ENCODE measurements around the gene PADI6. TPM values are rescaled to one million over a fixed set of nuclear protein-coding genes. Genes with fewer than 3 reads are reported as not detected.
"Not testable (repeated sequence)": the region's sequence is repeated elsewhere in the genome, so short reads cannot be mapped to it uniquely, and the experiment has no call there.

PADI6 gene
- total RNA-seq, 1 donor from 2014 or later: not detected

- Mint-ChIP-seq H3K4me3 (no peak overlapping the region), H3K27ac (no peak overlapping the region), H3K27me3 (ENCODE audit: insufficient read depth) (no peaks in the 10 kb centered on the region), H3K4me1 (ENCODE audit: low read depth) (no peaks in the 10 kb centered on the region), H3K36me3 (ENCODE audit: low read depth) (peaks cover 2% of the 10 kb centered on the region), H3K9me3 (no peaks in the 10 kb centered on the region)
- no peak for DNase-seq (ENCODE audit: low spot score)
- intact Hi-C loops (cut with micrococcal nuclease): no loop called here
Measured at GRCh38 chr1:17400725-17401341, 28.8 kb downstream of the PADI6 start.

GRCh38 chr1:17401841-17402240 is 29.8 kb downstream of the PADI6 start:
- Mint-ChIP-seq H3K36me3 (ENCODE audit: low read depth) (peaks cover 4% of the 10 kb centered on the region), H3K27me3 (ENCODE audit: insufficient read depth) (no peaks in the 10 kb centered on the region), H3K4me3 (no peak overlapping the region), H3K9me3 (no peaks in the 10 kb centered on the region), H3K4me1 (ENCODE audit: low read depth) (no peaks in the 10 kb centered on the region), H3K27ac (no peak overlapping the region)
- intact Hi-C loops (cut with micrococcal nuclease): no loop called here
- no peak for DNase-seq (ENCODE audit: low spot score)

GRCh38 chr1:17403081-17403480 is 31.1 kb downstream of the PADI6 start:
- H3K27me3 Mint-ChIP-seq (ENCODE audit: insufficient read depth): no peaks in the 10 kb centered on the region
- H3K27ac Mint-ChIP-seq: no peak overlapping the region
- H3K4me3 Mint-ChIP-seq: no peak overlapping the region
- H3K36me3 Mint-ChIP-seq (ENCODE audit: low read depth): peaks cover 14% of the 10 kb centered on the region
- H3K9me3 Mint-ChIP-seq: no peaks in the 10 kb centered on the region
- H3K4me1 Mint-ChIP-seq (ENCODE audit: low read depth): no peaks in the 10 kb centered on the region
- intact Hi-C loops (cut with micrococcal nuclease): no loop called here
- DNase-seq (ENCODE audit: low spot score): no peak

- no peak for DNase-seq (ENCODE audit: low spot score)
- Mint-ChIP-seq H3K27ac (no peak overlapping the region), H3K27me3 (ENCODE audit: insufficient read depth) (no peaks in the 10 kb centered on the region), H3K36me3 (ENCODE audit: low read depth) (peaks cover 23% of the 10 kb centered on the region), H3K4me1 (ENCODE audit: low read depth) (no peaks in the 10 kb centered on the region), H3K9me3 (no peaks in the 10 kb centered on the region), H3K4me3 (no peak overlapping the region)
- intact Hi-C loops (cut with micrococcal nuclease): no loop called here
Measured at GRCh38 chr1:17404034-17404684, 32.2 kb downstream of the PADI6 start.

GRCh38 chr1:17404820-17405219 is 32.8 kb downstream of the PADI6 start:
- H3K9me3 Mint-ChIP-seq: no peaks in the 10 kb centered on the region
- H3K27me3 Mint-ChIP-seq (ENCODE audit: insufficient read depth): no peaks in the 10 kb centered on the region
- no peaks in the 10 kb centered on the region for H3K4me1 Mint-ChIP-seq (ENCODE audit: low read depth)
- H3K27ac Mint-ChIP-seq: no peak overlapping the region
- intact Hi-C loops (cut with micrococcal nuclease): no loop called here
- no peak for DNase-seq (ENCODE audit: low spot score)
- H3K36me3 Mint-ChIP-seq (ENCODE audit: low read depth): peaks cover 27% of the 10 kb centered on the region
- H3K4me3 Mint-ChIP-seq: no peak overlapping the region

GRCh38 chr1:17405898-17406759 is 34.1 kb downstream of the PADI6 start:
- Mint-ChIP-seq H3K4me1 (ENCODE audit: low read depth) (no peaks in the 10 kb centered on the region), H3K27ac (no peak overlapping the region), H3K9me3 (no peaks in the 10 kb centered on the region), H3K36me3 (ENCODE audit: low read depth) (peaks cover 38% of the 10 kb centered on the region), H3K27me3 (ENCODE audit: insufficient read depth) (no peaks in the 10 kb centered on the region), H3K4me3 (no peak overlapping the region)
- intact Hi-C loops (cut with micrococcal nuclease): no loop called here
- peak; percentile 4 for DNase-seq (ENCODE audit: low spot score)

GRCh38 chr1:17406760-17407475 is 34.9 kb downstream of the PADI6 start:
- H3K36me3 Mint-ChIP-seq (ENCODE audit: low read depth): peaks cover 42% of the 10 kb centered on the region
- H3K27ac Mint-ChIP-seq; H3K4me3 Mint-ChIP-seq; DNase-seq (ENCODE audit: low spot score); H3K4me1 Mint-ChIP-seq (ENCODE audit: low read depth); H3K9me3 Mint-ChIP-seq; H3K27me3 Mint-ChIP-seq (ENCODE audit: insufficient read depth); intact Hi-C loops (cut with micrococcal nuclease): not testable (repeated sequence)

GRCh38 chr1:17407786-17408514 is 36.0 kb downstream of the PADI6 start:
- H3K27me3 Mint-ChIP-seq (ENCODE audit: insufficient read depth); H3K27ac Mint-ChIP-seq; H3K4me3 Mint-ChIP-seq; H3K4me1 Mint-ChIP-seq (ENCODE audit: low read depth); H3K9me3 Mint-ChIP-seq; intact Hi-C loops (cut with micrococcal nuclease); DNase-seq (ENCODE audit: low spot score): not testable (repeated sequence)
- peaks cover 50% of the 10 kb centered on the region for H3K36me3 Mint-ChIP-seq (ENCODE audit: low read depth)

GRCh38 chr1:17409391-17409811 is 37.4 kb downstream of the PADI6 start:
- H3K4me3 Mint-ChIP-seq: no peak overlapping the region
- H3K4me1 Mint-ChIP-seq (ENCODE audit: low read depth): no peaks in the 10 kb centered on the region
- H3K27me3 Mint-ChIP-seq (ENCODE audit: insufficient read depth): no peaks in the 10 kb centered on the region
- H3K36me3 Mint-ChIP-seq (ENCODE audit: low read depth): peaks cover 54% of the 10 kb centered on the region
- H3K9me3 Mint-ChIP-seq: no peaks in the 10 kb centered on the region
- no peak overlapping the region for H3K27ac Mint-ChIP-seq
- no peak for DNase-seq (ENCODE audit: low spot score)
- intact Hi-C loops (cut with micrococcal nuclease): no loop called here

GRCh38 chr1:17412093-17412870 is 40.3 kb downstream of the PADI6 start:
- Mint-ChIP-seq H3K4me1 (ENCODE audit: low read depth) (no peaks in the 10 kb centered on the region), H3K36me3 (ENCODE audit: low read depth) (peaks cover 69% of the 10 kb centered on the region), H3K27me3 (ENCODE audit: insufficient read depth) (no peaks in the 10 kb centered on the region), H3K27ac (no peak overlapping the region), H3K4me3 (no peak overlapping the region), H3K9me3 (no peaks in the 10 kb centered on the region)
- DNase-seq (ENCODE audit: low spot score): no peak
- intact Hi-C loops (cut with micrococcal nuclease): loop anchor here (10.0 kb wide), 1 partner anchor 73 kb away; no protein-coding TSS in a partner anchor

GRCh38 chr1:17414022-17414421 is 42.0 kb downstream of the PADI6 start:
- DNase-seq (ENCODE audit: low spot score): no peak
- no peak overlapping the region for H3K4me3 Mint-ChIP-seq
- no peak overlapping the region for H3K27ac Mint-ChIP-seq
- H3K36me3 Mint-ChIP-seq (ENCODE audit: low read depth): peaks cover 63% of the 10 kb centered on the region
- H3K9me3 Mint-ChIP-seq: no peaks in the 10 kb centered on the region
- H3K27me3 Mint-ChIP-seq (ENCODE audit: insufficient read depth): no peaks in the 10 kb centered on the region
- intact Hi-C loops (cut with micrococcal nuclease): loop anchor here (10.0 kb wide), 1 partner anchor 71 kb away; no protein-coding TSS in a partner anchor
- H3K4me1 Mint-ChIP-seq (ENCODE audit: low read depth): no peaks in the 10 kb centered on the region
